SK-N-SH (cell line): Measurements from ENCODE around the gene VCPKMT.

Experiments used
- CHD2 ChIP-seq: fragments of 150-350 bp; IDR thresholded peaks from 2 replicates; pipeline ENCODE4 v1.6.1; 2018; ENCODE audit warnings: low read length; ENCODE audit not compliant: partially characterized antibody
- EZH2phosphoT487 ChIP-seq: fragments of 200-600 bp; sonication (generic); IDR thresholded peaks from 2 replicates; pipeline ENCODE4 v1.6.1; 2017; ENCODE audit warnings: low read depth, mixed run types, mild to moderate bottlenecking, antibody characterized with exemption, moderate library complexity, borderline replicate concordance
- MAX ChIP-seq: IDR thresholded peaks from 2 replicates; pipeline ENCODE4 v1.4.0; 2012; ENCODE audit warnings: low read depth
- POLR2AphosphoS5 ChIP-seq: IDR thresholded peaks from 2 replicates; pipeline ENCODE4 v1.6.1; 2012; ENCODE audit warnings: low read depth, low read length
- RAD21 ChIP-seq: IDR thresholded peaks from 2 replicates; pipeline ENCODE4 v1.6.1; 2012; ENCODE audit warnings: mild to moderate bottlenecking, low read length
- SIN3A ChIP-seq: IDR thresholded peaks from 2 replicates; pipeline ENCODE4 v1.6.1; 2012; ENCODE audit warnings: low read depth, mild to moderate bottlenecking, low read length, moderate library complexity, borderline replicate concordance
- TEAD4 ChIP-seq: IDR thresholded peaks from 2 replicates; pipeline ENCODE4 v1.4.0; 2012; ENCODE audit warnings: mild to moderate bottlenecking, borderline replicate concordance; ENCODE audit not compliant: insufficient read depth
- YY1 ChIP-seq: IDR thresholded peaks from 2 replicates; pipeline ENCODE4 v1.4.0; 2012; ENCODE audit warnings: low read depth, mild to moderate bottlenecking
- TF ChIP-seq, protein P1 (sequence below): fragments of 200-600 bp; sonication (generic); IDR thresholded peaks from 2 replicates; pipeline ENCODE4 v1.6.1; 2017; ENCODE audit warnings: antibody characterized with exemption, mild to moderate bottlenecking, moderate library complexity
- TF ChIP-seq, protein P2 (sequence below): IDR thresholded peaks from 2 replicates; pipeline ENCODE4; 2012

- TF ChIP-seq, protein P1, sequence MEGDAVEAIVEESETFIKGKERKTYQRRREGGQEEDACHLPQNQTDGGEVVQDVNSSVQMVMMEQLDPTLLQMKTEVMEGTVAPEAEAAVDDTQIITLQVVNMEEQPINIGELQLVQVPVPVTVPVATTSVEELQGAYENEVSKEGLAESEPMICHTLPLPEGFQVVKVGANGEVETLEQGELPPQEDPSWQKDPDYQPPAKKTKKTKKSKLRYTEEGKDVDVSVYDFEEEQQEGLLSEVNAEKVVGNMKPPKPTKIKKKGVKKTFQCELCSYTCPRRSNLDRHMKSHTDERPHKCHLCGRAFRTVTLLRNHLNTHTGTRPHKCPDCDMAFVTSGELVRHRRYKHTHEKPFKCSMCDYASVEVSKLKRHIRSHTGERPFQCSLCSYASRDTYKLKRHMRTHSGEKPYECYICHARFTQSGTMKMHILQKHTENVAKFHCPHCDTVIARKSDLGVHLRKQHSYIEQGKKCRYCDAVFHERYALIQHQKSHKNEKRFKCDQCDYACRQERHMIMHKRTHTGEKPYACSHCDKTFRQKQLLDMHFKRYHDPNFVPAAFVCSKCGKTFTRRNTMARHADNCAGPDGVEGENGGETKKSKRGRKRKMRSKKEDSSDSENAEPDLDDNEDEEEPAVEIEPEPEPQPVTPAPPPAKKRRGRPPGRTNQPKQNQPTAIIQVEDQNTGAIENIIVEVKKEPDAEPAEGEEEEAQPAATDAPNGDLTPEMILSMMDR = no peak
- no peak for TF ChIP-seq POLR2AphosphoS5
- no peak for TF ChIP-seq SIN3A
- no peak for TF ChIP-seq TEAD4
- TF ChIP-seq RAD21 = no peak
- no peak for TF ChIP-seq MAX
- no peak for TF ChIP-seq CHD2
- TF ChIP-seq YY1 = no peak
- TF ChIP-seq, protein P2, sequence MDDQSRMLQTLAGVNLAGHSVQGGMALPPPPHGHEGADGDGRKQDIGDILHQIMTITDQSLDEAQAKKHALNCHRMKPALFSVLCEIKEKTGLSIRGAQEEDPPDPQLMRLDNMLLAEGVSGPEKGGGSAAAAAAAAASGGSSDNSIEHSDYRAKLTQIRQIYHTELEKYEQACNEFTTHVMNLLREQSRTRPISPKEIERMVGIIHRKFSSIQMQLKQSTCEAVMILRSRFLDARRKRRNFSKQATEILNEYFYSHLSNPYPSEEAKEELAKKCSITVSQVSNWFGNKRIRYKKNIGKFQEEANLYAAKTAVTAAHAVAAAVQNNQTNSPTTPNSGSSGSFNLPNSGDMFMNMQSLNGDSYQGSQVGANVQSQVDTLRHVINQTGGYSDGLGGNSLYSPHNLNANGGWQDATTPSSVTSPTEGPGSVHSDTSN = no peak
- no peak for TF ChIP-seq EZH2phosphoT487
These were observed 6.7 kb upstream of the VCPKMT start for GRCh38 chr14:50123062-50123461.
